GM21825 (cell line): ENCODE data around the gene INKA2.

Experiments used
- ATAC-seq: cut with Tn5 transposase; IDR thresholded peaks from one replicate; pipeline ENCODE4 v1.9.1; 2021; ENCODE audit warnings: mild to moderate bottlenecking, moderate library complexity; ENCODE audit not compliant: unreplicated experiment

The INKA2 gene

GRCh38 chr1:111739194-111739924 is at the start of gene INKA2:
Gene INKA2 (minus strand): TSS chr1:111739395. CDS start chr1:111739242, 153 bp downstream.
- peak; percentile 77 for ATAC-seq

DNA sequence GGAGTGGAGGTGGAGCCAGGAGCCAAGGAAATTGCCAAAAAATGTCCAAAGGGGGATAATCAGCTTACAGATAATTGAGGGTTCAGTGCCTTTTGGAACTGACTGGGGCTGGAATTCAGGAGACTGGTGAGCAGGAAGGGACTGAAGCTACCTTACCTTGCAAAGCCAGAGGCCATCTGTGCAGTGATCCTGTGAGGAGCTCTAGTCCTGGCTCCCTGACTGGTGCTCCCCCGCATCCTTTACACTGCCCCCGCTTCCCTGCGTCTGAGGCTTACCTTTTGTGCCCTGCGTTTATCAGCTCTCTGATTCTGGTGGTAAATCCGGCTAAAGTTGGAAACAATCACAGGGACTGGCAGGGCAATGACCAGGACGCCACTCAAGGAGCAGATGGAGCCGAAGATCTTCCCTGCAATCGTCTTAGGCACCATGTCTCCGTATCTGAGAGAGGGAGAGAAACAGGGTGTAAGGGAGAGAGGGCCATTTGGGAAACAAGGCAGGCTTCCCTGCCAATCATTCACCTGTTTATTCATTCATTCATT is 47.5 kb upstream of the INKA2 start:
- no peak for ATAC-seq

- ATAC-seq = no peak
Observed at GRCh38 chr1:111784273-111784901, 45.2 kb upstream of the INKA2 start.

GRCh38 chr1:111779546-111779945 is 40.4 kb upstream of the INKA2 start:
- no peak for ATAC-seq

DNA sequence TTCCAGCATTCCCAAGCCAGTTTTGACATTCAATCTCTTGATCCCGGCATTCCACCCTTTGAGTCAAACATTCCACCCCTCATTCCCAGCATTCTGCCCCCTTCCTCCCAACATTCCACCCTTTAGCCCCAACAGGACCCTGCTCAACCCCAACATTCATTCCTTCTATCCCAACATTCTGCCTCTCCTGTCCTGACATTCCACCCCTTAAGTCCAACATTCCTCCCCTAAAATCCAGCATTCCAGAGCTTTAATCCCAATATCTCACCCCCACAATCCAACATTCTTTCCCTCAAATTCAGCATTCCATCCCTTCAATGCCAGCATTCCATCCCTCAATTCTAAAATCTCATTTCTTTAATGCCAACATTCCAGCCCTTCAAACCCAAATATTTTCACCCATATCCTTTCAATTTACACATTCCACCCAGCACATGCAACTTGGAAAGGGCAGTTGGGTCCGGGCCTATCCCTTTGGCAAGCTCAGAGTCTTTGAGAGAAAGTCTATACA is 39.4 kb upstream of the INKA2 start:
- no peak for ATAC-seq

- ATAC-seq = no peak
Observed at GRCh38 chr1:111778066-111778465, 38.9 kb upstream of the INKA2 start.

- no peak for ATAC-seq
Observed at GRCh38 chr1:111777301-111777700, 38.1 kb upstream of the INKA2 start.

GRCh38 chr1:111776861-111777260 is 37.7 kb upstream of the INKA2 start:
- no peak for ATAC-seq

DNA sequence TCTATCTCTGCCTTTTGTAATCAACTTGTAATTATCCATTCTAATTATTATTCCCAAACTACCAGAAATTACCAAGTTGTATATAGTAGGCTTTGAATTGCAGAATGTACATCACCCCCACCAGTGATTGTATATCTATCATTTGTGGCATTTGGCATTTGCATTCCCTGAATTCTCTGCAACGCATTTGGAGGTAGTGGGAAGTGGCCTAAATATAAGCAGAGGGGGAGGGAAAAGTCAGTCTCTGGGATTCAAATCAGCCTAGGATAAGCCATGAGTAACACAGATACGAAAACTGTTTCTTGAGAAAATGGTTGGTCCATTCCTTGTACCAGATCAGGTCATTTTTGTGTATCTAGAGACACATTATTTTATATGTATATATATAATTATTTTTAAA is 37.2 kb upstream of the INKA2 start:
- ATAC-seq = no peak

GRCh38 chr1:111775966-111776365 is 36.8 kb upstream of the INKA2 start:
- no peak for ATAC-seq

- ATAC-seq = no peak
Observed at GRCh38 chr1:111770916-111771315, 31.7 kb upstream of the INKA2 start.

DNA sequence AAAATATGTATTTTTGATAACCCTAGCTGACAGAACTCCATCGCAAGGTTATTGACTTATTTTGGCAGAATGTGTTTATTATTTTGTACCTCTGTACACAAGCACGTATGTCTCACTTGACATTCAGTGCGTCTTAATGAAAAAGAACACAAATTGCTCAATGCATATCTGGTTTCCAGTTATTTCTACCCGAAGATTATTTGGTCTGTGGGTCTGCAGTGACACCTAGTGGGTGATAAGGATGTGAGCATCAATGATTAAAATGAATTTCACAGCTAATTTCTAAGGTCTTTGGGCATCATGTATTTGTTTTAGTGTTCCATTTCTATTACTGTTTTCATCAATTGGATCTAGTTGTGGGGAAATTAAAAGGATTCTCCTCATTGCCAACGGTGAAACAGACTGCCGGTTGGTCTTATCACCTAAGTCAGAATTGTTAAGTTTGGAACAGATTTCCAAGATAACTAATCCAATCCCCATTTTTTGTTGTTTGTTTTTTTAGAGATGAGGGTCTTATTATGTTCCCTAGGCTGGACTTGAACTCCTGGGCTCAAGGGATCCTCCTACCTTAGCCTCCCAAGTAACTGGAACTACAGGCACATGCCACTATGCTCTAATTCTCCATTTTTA is 30.4 kb upstream of the INKA2 start:
- ATAC-seq = no peak

DNA sequence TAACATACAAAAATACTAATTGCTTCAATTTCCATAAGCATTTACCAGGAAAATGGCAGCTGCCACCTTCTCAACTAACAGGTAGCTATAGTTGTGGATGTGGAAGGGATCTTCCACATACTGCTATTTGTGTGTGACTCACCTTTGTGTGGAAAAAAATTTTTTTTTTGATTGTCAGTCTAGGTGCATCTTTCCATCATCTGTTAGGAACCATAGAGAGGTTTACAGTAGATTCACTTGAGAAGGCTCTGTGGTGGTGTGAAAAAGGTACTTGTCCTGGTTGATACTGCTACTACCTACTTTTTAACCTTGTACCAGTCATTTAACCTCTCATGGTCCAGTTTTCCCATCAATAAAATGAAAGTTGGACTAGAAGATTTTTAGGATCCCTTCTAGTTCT is 29.4 kb upstream of the INKA2 start:
- ATAC-seq = no peak

DNA sequence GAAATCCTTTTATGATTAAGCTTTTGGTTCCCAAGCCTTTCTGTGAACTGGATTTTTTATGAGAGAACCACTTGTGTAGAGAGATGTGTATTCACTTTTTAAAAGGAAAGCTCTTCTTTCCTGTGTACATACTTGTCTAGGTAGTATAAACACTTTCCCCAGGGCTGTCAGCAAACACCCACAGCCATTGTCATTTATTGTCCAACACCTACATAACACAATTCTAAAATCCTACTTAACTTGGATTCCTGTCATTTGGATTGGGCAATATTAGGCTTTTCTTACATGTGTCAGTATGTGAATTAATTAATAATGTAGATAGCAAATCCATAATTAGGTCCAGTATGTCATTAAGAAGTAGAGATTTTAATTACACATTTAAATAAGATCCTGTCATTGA is 28.8 kb upstream of the INKA2 start:
- no peak for ATAC-seq

GRCh38 chr1:111762332-111762731 is 23.1 kb upstream of the INKA2 start:
- ATAC-seq = no peak

DNA sequence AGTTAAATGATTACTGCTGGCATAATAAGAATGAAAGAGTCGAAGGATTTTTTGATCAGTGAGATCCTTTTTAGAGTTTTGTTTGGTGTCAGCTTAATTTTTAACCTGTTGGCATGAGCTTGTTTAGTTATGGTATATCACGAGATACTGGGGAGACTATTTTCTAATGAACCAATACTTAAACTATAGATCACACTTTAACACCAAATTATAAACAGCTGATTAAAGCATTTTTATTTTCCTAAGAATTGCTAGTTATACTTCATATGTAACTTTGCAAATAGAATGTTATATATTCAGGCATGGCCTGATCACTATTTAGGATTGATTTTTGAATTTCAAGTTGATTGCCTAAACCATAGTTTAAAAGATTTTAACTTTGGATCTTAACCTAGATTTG is 22.5 kb upstream of the INKA2 start:
- ATAC-seq = no peak

DNA sequence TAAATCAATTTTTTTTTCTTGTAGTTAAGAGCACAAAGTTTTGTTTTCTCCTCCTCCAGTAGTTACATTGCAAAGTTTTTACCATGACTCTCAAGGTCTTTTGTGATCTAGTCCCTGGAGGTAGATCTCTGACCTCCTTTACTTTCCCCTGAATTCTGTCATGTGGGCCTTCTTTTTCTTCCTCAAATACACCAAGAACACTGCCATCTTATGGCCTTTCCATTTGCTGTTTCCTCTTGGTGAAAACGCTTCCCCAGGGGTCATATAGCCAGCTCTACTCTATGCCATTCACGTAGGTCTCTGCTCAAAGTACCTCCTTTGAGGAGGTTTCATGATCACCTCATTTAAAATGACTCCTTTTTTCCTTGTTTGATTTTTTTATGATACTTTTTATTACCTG is 19.2 kb upstream of the INKA2 start:
- ATAC-seq = no peak

GRCh38 chr1:111756124-111756513 is 16.9 kb upstream of the INKA2 start:
- peak; percentile 7 for ATAC-seq

GRCh38 chr1:111755331-111756123 is 16.3 kb upstream of the INKA2 start, which contains the start of gene DDX20:
Gene DDX20 (plus strand): TSS chr1:111755901. CDS start chr1:111755925, 24 bp downstream.
- ATAC-seq = peak; percentile 86

GRCh38 chr1:111754984-111755330 is 15.8 kb upstream of the INKA2 start:
- ATAC-seq = peak; percentile 13
